ENCODE data around the gene CD93. TPM values are rescaled to one million over a fixed set of nuclear protein-coding genes. Genes with fewer than 3 reads are reported as not detected.

The CD93 gene
- total RNA-seq, 4 donors from 2014 or later, result 17.3 to 22.2 (median 21.1) TPM

DNA sequence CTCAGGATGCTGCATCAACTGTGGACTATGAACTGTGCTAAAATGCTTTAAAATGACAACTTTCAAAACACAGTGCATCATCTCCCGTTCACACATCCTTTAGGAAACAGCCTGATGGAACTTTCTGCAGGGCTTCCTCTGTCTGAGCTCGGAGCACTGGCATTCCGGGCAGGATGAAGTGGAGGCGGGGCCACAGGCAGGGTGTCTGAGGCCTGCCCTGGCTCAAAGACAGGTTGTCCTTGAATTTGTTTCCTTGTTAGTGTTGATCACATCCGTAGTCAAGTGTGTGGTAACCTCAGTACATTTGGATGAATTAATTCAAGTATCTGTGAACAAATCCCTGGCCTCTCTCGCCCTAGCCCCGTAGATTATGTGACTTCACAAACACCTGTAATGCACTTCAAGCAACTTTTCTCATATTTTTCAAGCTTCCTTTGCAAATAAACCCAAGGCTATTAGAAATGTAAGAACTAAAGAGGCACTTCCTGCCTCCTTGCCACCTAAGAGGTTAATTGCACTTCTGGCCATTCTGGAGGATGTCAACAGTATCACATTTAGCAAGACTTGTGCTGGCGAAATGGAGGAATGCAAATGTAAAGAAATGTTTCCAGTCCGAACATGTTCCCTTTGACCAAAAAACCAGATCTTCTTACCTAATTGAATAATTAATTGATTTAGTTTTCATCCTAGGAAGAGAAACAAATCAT, 3.1 kb downstream of the CD93 start:
- H3K36me3 ChIP-seq, result no peaks in the 10 kb centered on the region
- TF ChIP-seq POLR2A (IDR thresholded peaks at IDR 0.05), result no peak
- TF ChIP-seq, protein P1, sequence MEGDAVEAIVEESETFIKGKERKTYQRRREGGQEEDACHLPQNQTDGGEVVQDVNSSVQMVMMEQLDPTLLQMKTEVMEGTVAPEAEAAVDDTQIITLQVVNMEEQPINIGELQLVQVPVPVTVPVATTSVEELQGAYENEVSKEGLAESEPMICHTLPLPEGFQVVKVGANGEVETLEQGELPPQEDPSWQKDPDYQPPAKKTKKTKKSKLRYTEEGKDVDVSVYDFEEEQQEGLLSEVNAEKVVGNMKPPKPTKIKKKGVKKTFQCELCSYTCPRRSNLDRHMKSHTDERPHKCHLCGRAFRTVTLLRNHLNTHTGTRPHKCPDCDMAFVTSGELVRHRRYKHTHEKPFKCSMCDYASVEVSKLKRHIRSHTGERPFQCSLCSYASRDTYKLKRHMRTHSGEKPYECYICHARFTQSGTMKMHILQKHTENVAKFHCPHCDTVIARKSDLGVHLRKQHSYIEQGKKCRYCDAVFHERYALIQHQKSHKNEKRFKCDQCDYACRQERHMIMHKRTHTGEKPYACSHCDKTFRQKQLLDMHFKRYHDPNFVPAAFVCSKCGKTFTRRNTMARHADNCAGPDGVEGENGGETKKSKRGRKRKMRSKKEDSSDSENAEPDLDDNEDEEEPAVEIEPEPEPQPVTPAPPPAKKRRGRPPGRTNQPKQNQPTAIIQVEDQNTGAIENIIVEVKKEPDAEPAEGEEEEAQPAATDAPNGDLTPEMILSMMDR (IDR thresholded peaks at IDR 0.05 in 4 of 5, conservative IDR thresholded peaks at IDR 0.05 in 1 of 5), result no peak
- peaks cover 0 to 21% of the 10 kb centered on the region in 2 donors for H3K4me1 ChIP-seq
- H3K4me3 ChIP-seq, result peak overlapping the region; percentile 12 to 57 (median 46)
- DNase-seq (no peak), ATAC-seq (peak in 1 of 2 donors; percentile 47)
- no peaks in the 10 kb centered on the region for H3K9me3 ChIP-seq
- in situ Hi-C loops (cut with MboI; ENCODE audit: low sequenced_read_pairs in 4 of 4) (no loop called here), intact Hi-C loops (cut with DNase I; ENCODE audit: low total_unique reads) (no loop called here)
- H3K27me3 ChIP-seq, result no peaks in the 10 kb centered on the region
- H3K27ac ChIP-seq, result peak overlapping the region; percentile 75 to 90 (median 83)

DNA sequence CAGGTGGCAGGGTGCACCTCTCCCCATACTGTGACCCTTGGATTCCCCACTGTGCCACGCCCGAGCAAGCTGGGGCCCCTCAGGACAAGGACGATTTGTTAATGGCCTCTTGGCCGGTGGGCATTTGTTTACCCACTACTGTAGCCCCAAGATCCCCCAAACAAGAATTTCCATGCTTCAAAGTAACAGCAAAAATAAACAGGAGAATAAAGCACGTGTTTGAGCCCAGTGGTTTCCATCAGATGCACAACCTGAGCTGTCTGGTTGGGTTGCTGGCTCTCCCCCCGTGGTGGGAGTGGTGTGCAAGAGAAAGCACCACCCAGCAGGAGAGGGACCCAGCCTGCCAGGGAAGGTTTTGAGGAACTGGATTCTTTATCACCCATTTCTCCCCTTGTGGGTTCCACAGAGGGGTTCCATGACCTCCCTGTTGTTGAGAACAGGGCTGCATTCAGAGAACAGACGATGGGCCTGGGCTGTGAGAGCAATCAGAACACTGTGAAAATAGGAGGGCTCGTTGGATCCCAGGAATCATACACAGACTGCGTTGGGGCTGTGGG, 4.8 kb downstream of the CD93 start:
- Histone ChIP-seq H3K9me3 (no peaks in the 10 kb centered on the region), H3K4me3 (peak overlapping the region in 1 of 4 donors; percentile 57), H3K27ac (peak overlapping the region in 3 of 4 donors; percentile 63 to 90 (median 88)), H3K36me3 (no peaks in the 10 kb centered on the region), H3K27me3 (no peaks in the 10 kb centered on the region), H3K4me1 (peaks cover 0 to 11% of the 10 kb centered on the region in 2 donors)
- TF ChIP-seq, protein P1 (IDR thresholded peaks at IDR 0.05 in 4 of 5, conservative IDR thresholded peaks at IDR 0.05 in 1 of 5), result no peak
- TF ChIP-seq POLR2A (IDR thresholded peaks at IDR 0.05), result no peak
- ATAC-seq, result no peak
- in situ Hi-C loops (cut with MboI; ENCODE audit: low sequenced_read_pairs in 4 of 4), result no loop called here
- intact Hi-C loops (cut with DNase I; ENCODE audit: low total_unique reads), result no loop called here
- no peak for DNase-seq

DNA sequence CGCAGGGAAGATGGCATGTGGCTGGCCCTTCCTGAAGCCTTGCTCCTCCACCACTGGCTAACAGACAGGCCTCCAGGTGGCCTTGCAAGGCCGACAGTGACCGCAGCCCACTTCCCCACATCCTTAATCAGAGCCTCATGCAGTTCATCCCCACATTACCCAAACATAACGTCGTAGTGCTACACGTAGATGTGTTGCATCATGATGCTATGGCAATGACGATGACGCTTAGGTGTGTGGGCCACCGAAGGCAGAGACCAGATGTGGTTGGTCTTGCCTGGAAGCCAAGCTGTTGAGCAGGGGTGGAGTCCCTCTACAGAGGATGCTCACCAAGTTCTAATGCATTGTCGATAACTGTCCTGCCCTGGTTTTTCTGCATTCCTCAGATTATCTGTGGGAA, 5.6 kb downstream of the CD93 start:
- intact Hi-C loops (cut with DNase I; ENCODE audit: low total_unique reads) (no loop called here), in situ Hi-C loops (cut with MboI; ENCODE audit: low sequenced_read_pairs in 4 of 4) (no loop called here)
- TF ChIP-seq, protein P1 (IDR thresholded peaks at IDR 0.05 in 4 of 5, conservative IDR thresholded peaks at IDR 0.05 in 1 of 5), result no peak
- no peak for TF ChIP-seq POLR2A (IDR thresholded peaks at IDR 0.05)
- Histone ChIP-seq H3K27me3 (no peaks in the 10 kb centered on the region), H3K36me3 (no peaks in the 10 kb centered on the region), H3K4me3 (no peak overlapping the region), H3K9me3 (no peaks in the 10 kb centered on the region), H3K27ac (peak overlapping the region in 2 of 4 donors; percentile 26 to 63), H3K4me1 (peaks cover 0 to 11% of the 10 kb centered on the region in 2 donors)
- ATAC-seq (no peak), DNase-seq (no peak)

DNA sequence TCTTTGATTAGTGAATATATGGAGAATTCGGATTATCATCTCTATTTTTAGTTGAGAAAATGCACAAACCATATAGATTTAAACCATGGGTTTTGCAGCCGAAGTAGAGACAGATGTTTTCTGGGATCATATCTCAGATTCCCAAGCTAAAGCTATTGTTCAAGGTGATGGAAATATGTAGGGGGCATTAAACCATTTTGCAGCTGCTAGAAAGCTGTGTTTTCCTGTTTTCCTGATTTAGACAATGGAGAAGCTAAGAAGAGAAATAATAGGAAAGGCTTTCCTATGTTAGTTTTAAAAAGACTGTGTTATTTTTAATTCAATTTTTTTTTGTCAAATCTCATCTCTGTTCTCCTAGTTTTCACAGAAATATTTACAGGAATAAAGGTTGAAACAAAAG, 6.2 kb downstream of the CD93 start:
- intact Hi-C loops (cut with DNase I; ENCODE audit: low total_unique reads), result no loop called here
- ATAC-seq (no peak), DNase-seq (no peak)
- in situ Hi-C loops (cut with MboI; ENCODE audit: low sequenced_read_pairs in 4 of 4), result no loop called here
- Histone ChIP-seq H3K27me3 (no peaks in the 10 kb centered on the region), H3K4me3 (no peak overlapping the region), H3K4me1 (peaks cover 0 to 11% of the 10 kb centered on the region in 2 donors), H3K27ac (no peak overlapping the region), H3K9me3 (no peaks in the 10 kb centered on the region), H3K36me3 (no peaks in the 10 kb centered on the region)
- no peak for TF ChIP-seq POLR2A (IDR thresholded peaks at IDR 0.05)
- TF ChIP-seq, protein P1 (IDR thresholded peaks at IDR 0.05 in 4 of 5, conservative IDR thresholded peaks at IDR 0.05 in 1 of 5), result no peak
